Naive B cell (primary cell): ENCODE data around the gene RAB11A. TPM values are rescaled to one million over a fixed set of nuclear protein-coding genes. Genes with fewer than 3 reads are reported as not detected.

ENCODE experiments used
- ATAC-seq, 2 donors: fragments of 150-1000 bp; cut with Tn5 transposase; 2 replicates each; pipeline ENCODE4 v1.10.0; 2021; ENCODE audit warnings: low read depth in 2 of 2, mild to moderate bottlenecking in 2 of 2, moderate library complexity in 2 of 2
- DNase-seq: peaks from one replicate; pipeline ENCODE4 v3.0.0; 2022
- H3K27ac Mint-ChIP-seq, 6 donors: one replicate each; pipeline ENCODE4 v1.8.0; 2020 to 2022; ENCODE audit warnings: mild to moderate bottlenecking in 6 of 6, mixed read lengths in 6 of 6, moderate library complexity in 5 of 6, inconsistent platforms in 2 of 6
- H3K27me3 Mint-ChIP-seq, 3 donors: one replicate each; pipeline ENCODE4 v1.8.0; 2021 to 2022; ENCODE audit warnings: mixed read lengths in 3 of 3, mild to moderate bottlenecking in 1 of 3
- H3K36me3 Mint-ChIP-seq, 2 donors: one replicate each; pipeline ENCODE4 v1.8.0; 2020 to 2022; ENCODE audit warnings: mixed read lengths in 2 of 2, inconsistent platforms in 1 of 2, mild to moderate bottlenecking in 1 of 2
- H3K4me1 Mint-ChIP-seq, 3 donors: one replicate each; pipeline ENCODE4 v1.8.0; 2020 to 2022; ENCODE audit warnings: mixed read lengths in 3 of 3, inconsistent platforms in 1 of 3, mild to moderate bottlenecking in 1 of 3, moderate library complexity in 1 of 3
- H3K4me3 Mint-ChIP-seq, 8 donors: one replicate each; pipeline ENCODE4 v1.8.0; 2020 to 2022; ENCODE audit warnings: mild to moderate bottlenecking in 8 of 8, mixed read lengths in 8 of 8, moderate library complexity in 8 of 8, inconsistent platforms in 2 of 8
- H3K9me3 Mint-ChIP-seq, 7 donors: one replicate each; pipeline ENCODE4 v1.8.0; 2020 to 2022; ENCODE audit warnings: mixed read lengths in 7 of 7, mild to moderate bottlenecking in 5 of 7, inconsistent platforms in 2 of 7, moderate library complexity in 1 of 7
- polyA plus RNA-seq, 6 donors: library from polyadenylated mRNA; unstranded; fragments of 300-500 nt; fragmentation: Illumina TruSeq; gene quantifications; one replicate each; pipeline ENCODE4 v1.2.3, GENCODE V29; 2021; ENCODE audit warnings: low read depth in 6 of 6

The RAB11A gene
- polyA plus RNA-seq, 6 donors from 2014 or later, result 204 to 294 (median 234) TPM

DNA sequence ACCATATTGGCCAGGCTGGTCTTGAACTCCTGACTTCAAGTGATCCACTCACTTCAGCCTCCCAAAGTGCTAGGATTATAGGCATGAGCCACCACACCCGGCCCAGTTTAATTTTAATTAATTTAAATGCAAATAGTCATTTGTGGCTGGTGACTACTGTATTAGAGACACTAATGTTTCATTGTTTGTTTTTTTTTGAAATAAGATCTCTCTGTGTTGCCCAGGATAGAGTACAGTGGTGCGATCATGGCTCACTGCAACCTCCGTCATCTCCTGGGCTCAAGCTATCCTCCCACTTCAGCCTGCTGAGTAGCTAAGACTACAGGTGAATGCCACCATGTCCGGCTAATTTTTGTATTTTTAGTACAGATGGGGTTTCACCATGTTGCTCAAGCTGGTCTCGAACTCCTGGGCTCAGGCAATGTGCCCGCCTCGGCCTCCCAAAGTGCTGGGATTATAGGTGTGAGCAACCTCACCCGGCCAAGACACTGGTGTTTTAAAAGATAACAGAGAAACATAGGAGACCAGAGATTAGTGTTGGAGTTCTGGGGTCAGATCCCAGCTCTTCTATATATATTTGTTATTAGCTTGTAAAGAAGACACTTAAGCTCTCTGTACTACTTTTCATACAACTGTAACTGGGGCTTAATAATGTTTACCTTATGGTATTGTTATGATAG, 34.5 kb upstream of the RAB11A start:
- Mint-ChIP-seq H3K4me3 (no peak overlapping the region), H3K4me1 (peaks cover 23 to 47% (median 29%) of the 10 kb centered on the region in 3 donors), H3K36me3 (no peaks in the 10 kb centered on the region), H3K27me3 (no peaks in the 10 kb centered on the region), H3K9me3 (no peaks in the 10 kb centered on the region), H3K27ac (peak overlapping the region in 5 of 6 donors; percentile 54 to 85 (median 75))
- ATAC-seq, result no peak
- no peak for DNase-seq

DNA sequence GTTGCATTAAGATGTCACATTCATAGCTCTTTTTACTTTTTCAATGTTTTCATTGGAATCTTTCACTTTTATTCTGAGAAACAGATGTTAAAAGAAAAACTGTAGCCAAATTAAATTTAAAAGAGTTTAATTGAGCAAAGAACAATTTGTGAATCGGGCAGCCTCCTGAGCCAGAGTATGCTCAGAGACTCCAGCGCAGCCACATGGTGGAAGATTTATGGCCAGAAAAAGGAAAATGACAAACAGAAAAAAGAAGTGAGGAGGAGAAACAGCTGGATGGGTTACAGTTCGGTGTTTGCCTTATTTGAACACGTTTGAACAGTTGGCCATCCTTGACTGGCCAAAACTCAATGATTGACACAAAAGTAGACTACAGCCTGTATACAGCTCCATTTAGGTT, 33.8 kb upstream of the RAB11A start:
- no peak for ATAC-seq
- no peaks in the 10 kb centered on the region for H3K9me3 Mint-ChIP-seq
- H3K27me3 Mint-ChIP-seq, result no peaks in the 10 kb centered on the region
- no peak for DNase-seq
- no peaks in the 10 kb centered on the region for H3K36me3 Mint-ChIP-seq
- no peak overlapping the region for H3K4me3 Mint-ChIP-seq
- peaks cover 23 to 47% (median 29%) of the 10 kb centered on the region in 3 donors for H3K4me1 Mint-ChIP-seq
- H3K27ac Mint-ChIP-seq, result peak overlapping the region in 3 of 6 donors; percentile 39 to 85 (median 75)

GRCh38 chr15:65836665-65837064, 32.6 kb upstream of the RAB11A start:
- Mint-ChIP-seq H3K27me3 (no peaks in the 10 kb centered on the region), H3K27ac (peak overlapping the region in 2 of 6 donors; percentile 58 to 88), H3K36me3 (no peaks in the 10 kb centered on the region), H3K4me1 (peaks cover 23 to 45% (median 29%) of the 10 kb centered on the region in 3 donors), H3K4me3 (no peak overlapping the region), H3K9me3 (no peaks in the 10 kb centered on the region)
- DNase-seq (no peak), ATAC-seq (no peak)

DNA sequence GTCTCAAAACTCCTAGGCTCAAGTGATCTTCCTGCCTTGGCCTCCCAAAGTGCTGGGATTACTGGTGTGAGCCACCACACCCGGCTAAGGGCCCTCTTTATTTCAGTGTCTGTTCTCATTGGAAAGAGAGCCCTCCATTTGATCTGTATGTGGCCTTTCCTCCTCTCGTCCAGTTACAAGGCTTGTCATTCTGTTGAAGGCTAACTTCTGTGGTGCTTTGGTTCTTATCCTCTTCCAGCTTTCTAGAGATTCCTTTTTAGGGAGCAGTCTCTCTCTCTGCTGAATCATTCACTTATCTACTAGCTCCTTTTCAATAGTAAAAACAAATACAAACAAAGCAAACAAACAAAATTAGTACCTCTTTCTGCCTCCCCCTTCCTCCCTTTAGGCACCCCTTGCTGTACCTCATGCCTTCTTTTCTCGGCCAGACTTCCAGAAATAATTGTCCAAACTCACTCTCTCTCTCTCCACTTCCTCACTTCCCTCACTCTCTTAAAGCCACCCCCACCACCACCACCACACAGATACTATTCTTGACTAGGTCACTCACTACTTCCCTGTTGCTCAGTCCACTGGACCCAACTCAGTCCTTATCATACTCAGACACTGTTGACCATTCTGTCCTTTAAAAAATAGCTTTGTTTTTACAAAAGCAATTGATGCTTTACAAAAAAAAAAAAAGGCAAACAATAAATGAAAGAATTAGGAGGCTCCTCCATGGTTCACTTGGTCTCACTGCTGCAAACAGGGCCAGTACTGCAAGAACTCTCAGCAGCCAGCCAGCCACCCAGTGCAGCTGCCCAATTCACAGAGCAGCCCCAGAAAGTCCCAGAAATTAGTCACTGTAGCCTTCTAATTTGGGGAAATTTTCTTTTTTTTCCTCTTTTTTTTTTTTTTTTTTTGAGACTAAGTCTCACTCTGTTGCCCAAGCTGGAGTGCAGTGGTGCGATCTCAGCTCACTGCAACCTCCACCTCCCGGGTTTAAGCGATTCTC, 31.7 kb upstream of the RAB11A start:
- Mint-ChIP-seq H3K27me3 (no peaks in the 10 kb centered on the region), H3K27ac (peak overlapping the region in 5 of 6 donors; percentile 19 to 73 (median 37)), H3K9me3 (no peaks in the 10 kb centered on the region), H3K4me1 (peaks cover 23 to 36% (median 27%) of the 10 kb centered on the region in 3 donors), H3K36me3 (no peaks in the 10 kb centered on the region), H3K4me3 (no peak overlapping the region)
- ATAC-seq (peak in 1 of 2 donors; percentile 16), DNase-seq (no peak)

DNA sequence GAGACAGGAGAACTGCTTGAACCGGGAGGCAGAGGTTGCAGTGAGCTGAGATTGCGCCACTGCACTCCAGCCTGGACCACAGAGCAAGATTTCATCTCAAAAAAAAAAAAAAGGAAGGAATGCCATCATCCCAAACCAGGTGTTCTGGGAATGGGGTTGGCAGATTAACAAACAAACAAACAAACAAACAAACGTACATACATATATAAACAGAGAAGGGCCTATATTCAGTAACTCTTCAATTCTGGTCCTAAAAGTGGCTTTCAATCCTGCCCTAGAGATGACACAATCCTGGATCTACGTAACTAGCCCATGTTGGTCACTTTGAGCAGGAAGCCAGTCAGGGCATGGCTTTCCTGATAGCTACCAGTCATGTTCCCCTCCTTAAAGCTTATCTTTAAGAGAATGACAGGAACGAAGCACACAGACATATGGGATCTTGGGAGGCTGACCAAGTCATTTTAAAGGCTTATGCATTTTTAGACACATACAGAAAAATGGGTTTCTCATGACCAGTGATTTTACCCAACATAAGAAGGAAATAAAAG, 29.9 kb upstream of the RAB11A start:
- no peaks in the 10 kb centered on the region for H3K9me3 Mint-ChIP-seq
- no peaks in the 10 kb centered on the region for H3K36me3 Mint-ChIP-seq
- no peaks in the 10 kb centered on the region for H3K27me3 Mint-ChIP-seq
- DNase-seq (no peak), ATAC-seq (no peak)
- peaks cover 6 to 18% (median 11%) of the 10 kb centered on the region in 3 donors for H3K4me1 Mint-ChIP-seq
- H3K27ac Mint-ChIP-seq, result no peak overlapping the region
- no peak overlapping the region for H3K4me3 Mint-ChIP-seq

DNA sequence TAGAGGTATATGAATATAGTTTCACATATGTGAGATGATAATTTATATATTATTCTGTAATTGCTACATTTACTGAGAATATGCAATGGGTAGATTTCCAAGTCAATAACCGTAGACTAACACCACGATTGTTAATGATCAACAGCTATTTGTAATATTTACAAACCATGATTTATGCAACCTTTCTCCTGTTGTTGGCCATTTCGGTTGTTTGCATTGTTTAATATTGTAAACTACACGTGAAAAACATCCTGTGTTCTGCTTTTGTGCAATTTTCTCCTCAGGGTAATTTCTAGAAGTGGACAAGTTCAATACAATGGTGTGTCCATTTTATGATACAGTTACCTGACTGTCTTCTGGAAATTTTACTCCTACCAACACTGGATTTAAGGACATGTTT, 29.3 kb upstream of the RAB11A start:
- peaks cover 6 to 14% (median 11%) of the 10 kb centered on the region in 3 donors for H3K4me1 Mint-ChIP-seq

GRCh38 chr15:65841121-65841930, 28.0 kb upstream of the RAB11A start:
- peaks cover 3 to 11% (median 7%) of the 10 kb centered on the region in 3 donors for H3K4me1 Mint-ChIP-seq
- peak overlapping the region in 2 of 6 donors; percentile 29 to 83 for H3K27ac Mint-ChIP-seq
- H3K27me3 Mint-ChIP-seq, result no peaks in the 10 kb centered on the region
- H3K36me3 Mint-ChIP-seq, result no peaks in the 10 kb centered on the region
- H3K4me3 Mint-ChIP-seq, result no peak overlapping the region
- ATAC-seq (no peak), DNase-seq (no peak)
- no peaks in the 10 kb centered on the region for H3K9me3 Mint-ChIP-seq

More for the DNA sequence above, 29.3 kb upstream of the RAB11A start:
- H3K4me3 Mint-ChIP-seq, result no peak overlapping the region
- ATAC-seq, result no peak
- H3K9me3 Mint-ChIP-seq, result no peaks in the 10 kb centered on the region
- no peaks in the 10 kb centered on the region for H3K36me3 Mint-ChIP-seq
- H3K27ac Mint-ChIP-seq, result no peak overlapping the region
- no peak for DNase-seq
- H3K27me3 Mint-ChIP-seq, result no peaks in the 10 kb centered on the region

- H3K36me3 Mint-ChIP-seq, result no peaks in the 10 kb centered on the region
- ATAC-seq (no peak), DNase-seq (no peak)
- H3K4me1 Mint-ChIP-seq, result no peaks in the 10 kb centered on the region
- H3K27me3 Mint-ChIP-seq, result peaks cover 0 to 5% (median 0%) of the 10 kb centered on the region in 3 donors
- no peak overlapping the region for H3K4me3 Mint-ChIP-seq
- H3K9me3 Mint-ChIP-seq, result no peaks in the 10 kb centered on the region
- H3K27ac Mint-ChIP-seq, result peak overlapping the region in 1 of 6 donors; percentile 49
Observed at GRCh38 chr15:65845826-65846519, 23.3 kb upstream of the RAB11A start.

GRCh38 chr15:65847989-65848388, 21.3 kb upstream of the RAB11A start:
- DNase-seq (no peak), ATAC-seq (no peak)
- H3K27me3 Mint-ChIP-seq, result peaks cover 0 to 5% (median 0%) of the 10 kb centered on the region in 3 donors
- H3K36me3 Mint-ChIP-seq, result no peaks in the 10 kb centered on the region
- H3K27ac Mint-ChIP-seq, result no peak overlapping the region
- H3K9me3 Mint-ChIP-seq, result no peaks in the 10 kb centered on the region
- H3K4me1 Mint-ChIP-seq, result no peaks in the 10 kb centered on the region
- no peak overlapping the region for H3K4me3 Mint-ChIP-seq

GRCh38 chr15:65851981-65852380, 17.3 kb upstream of the RAB11A start:
- no peak for ATAC-seq
- DNase-seq, result no peak
- no peak overlapping the region for H3K4me3 Mint-ChIP-seq
- peaks cover 0 to 5% (median 0%) of the 10 kb centered on the region in 3 donors for H3K27me3 Mint-ChIP-seq
- peaks cover 2 to 7% (median 3%) of the 10 kb centered on the region in 3 donors for H3K4me1 Mint-ChIP-seq
- H3K9me3 Mint-ChIP-seq, result no peaks in the 10 kb centered on the region
- H3K27ac Mint-ChIP-seq, result peak overlapping the region in 1 of 6 donors; percentile 63
- H3K36me3 Mint-ChIP-seq, result no peaks in the 10 kb centered on the region

DNA sequence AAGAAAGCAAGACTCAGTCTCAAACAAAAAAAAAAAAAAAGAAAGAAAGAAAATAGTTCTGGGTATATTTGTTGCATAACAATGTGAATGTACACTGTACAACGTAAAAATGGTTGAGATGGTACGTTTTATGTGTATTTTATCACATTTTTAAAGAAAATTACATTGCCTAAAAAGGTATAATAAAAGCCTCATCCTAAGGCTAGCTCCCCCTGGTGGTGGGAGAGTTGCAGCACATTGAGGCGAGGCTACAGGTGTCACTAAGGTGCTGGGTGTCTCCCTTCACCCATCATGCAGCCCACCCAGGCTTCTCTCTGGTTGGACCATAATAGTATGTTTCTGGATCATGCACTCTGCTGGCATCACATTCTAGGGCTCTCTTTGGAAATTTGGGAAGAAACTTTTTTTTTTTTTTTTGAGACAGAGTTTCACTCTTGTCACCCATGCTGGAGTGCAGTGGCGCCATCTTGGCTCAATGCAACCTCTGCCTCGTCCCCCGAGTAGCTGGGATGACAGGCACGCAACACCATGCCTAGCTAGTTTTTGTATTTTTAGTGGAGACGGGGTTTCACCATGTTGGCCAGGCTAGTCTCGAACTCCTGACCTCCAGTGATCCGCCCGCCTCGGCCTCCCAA, 12.4 kb upstream of the RAB11A start:
- Mint-ChIP-seq H3K27me3 (no peaks in the 10 kb centered on the region), H3K4me1 (peaks cover 10 to 18% (median 11%) of the 10 kb centered on the region in 3 donors), H3K9me3 (no peaks in the 10 kb centered on the region), H3K36me3 (no peaks in the 10 kb centered on the region), H3K4me3 (no peak overlapping the region), H3K27ac (peak overlapping the region; percentile 26 to 83 (median 49))
- peak; percentile 85 to 94 for ATAC-seq
- DNase-seq, result peak; percentile 68
